Osteoblast (primary cell): Measurements from ENCODE around the gene SNTG2. TPM values are rescaled to one million over a fixed set of nuclear protein-coding genes. Genes with fewer than 3 reads are reported as not detected.

Experiments used
- DNase-seq: peaks from one replicate; pipeline ENCODE4 v3.0.0; 2011; ENCODE audit warnings: low spot score, mixed read lengths; ENCODE audit not compliant: insufficient read length; ENCODE audit errors: missing footprints
- H2AFZ ChIP-seq: 2 replicates; pipeline ENCODE4 v1.6.0; 2011; ENCODE audit warnings: mild to moderate bottlenecking, low read length
- H3K27ac ChIP-seq: 2 replicates; pipeline ENCODE4 v1.5.1; 2011; ENCODE audit warnings: mild to moderate bottlenecking, low read depth, low read length, moderate library complexity
- H3K27me3 ChIP-seq: 2 replicates; pipeline ENCODE4 v1.6.0; 2012; ENCODE audit warnings: mild to moderate bottlenecking, control low read depth, inconsistent platforms, low read length, moderate library complexity; ENCODE audit not compliant: insufficient read depth
- H3K36me3 ChIP-seq: 2 replicates; pipeline ENCODE4 v1.5.1; 2011; ENCODE audit warnings: mild to moderate bottlenecking, low read length, control low read depth, moderate library complexity; ENCODE audit not compliant: insufficient read depth
- H3K4me1 ChIP-seq: 2 replicates; pipeline ENCODE4 v1.5.1; 2011; ENCODE audit warnings: mild to moderate bottlenecking, low read length, control low read depth, moderate library complexity; ENCODE audit not compliant: insufficient read depth
- H3K4me2 ChIP-seq: 2 replicates; pipeline ENCODE4 v1.6.0; 2011; ENCODE audit warnings: mild to moderate bottlenecking, low read length; ENCODE audit not compliant: insufficient read depth
- H3K4me3 ChIP-seq: fragments of 200-600 bp; sonication (generic); 3 replicates; pipeline ENCODE4 v1.5.1; 2012; ENCODE audit warnings: mild to moderate bottlenecking, low read length, inconsistent platforms; ENCODE audit not compliant: insufficient read depth
- H3K79me2 ChIP-seq: 2 replicates; pipeline ENCODE4 v1.6.0; 2012; ENCODE audit warnings: mild to moderate bottlenecking, low read length, control low read depth, inconsistent platforms; ENCODE audit not compliant: insufficient read depth
- H3K9me3 ChIP-seq: 2 replicates; pipeline ENCODE4 v1.5.1; 2011; ENCODE audit warnings: low read depth, low read length, control low read depth
- H4K20me1 ChIP-seq: 2 replicates; pipeline ENCODE4 v1.6.0; 2012; ENCODE audit warnings: mild to moderate bottlenecking, low read length, control low read depth; ENCODE audit not compliant: insufficient read depth
- CTCF ChIP-seq: IDR thresholded peaks from 2 replicates; pipeline ENCODE4 v1.5.1; 2011; ENCODE audit warnings: mild to moderate bottlenecking, low read depth, low read length, moderate library complexity; ENCODE audit errors: extremely low read depth
- total RNA-seq: library from RNA; depleted of rRNA; stranded (reverse); fragments of >200 nt; gene quantifications from 2 replicates; pipeline ENCODE4 v1.2.3, GENCODE V29; 2012

Gene SNTG2
- total RNA-seq, 1 donor = 1.4 TPM

- Histone ChIP-seq H3K4me1 (no peaks in the 10 kb centered on the region), H2AFZ (no peak overlapping the region), H3K4me3 (no peak overlapping the region), H3K79me2 (no peaks in the 10 kb centered on the region), H3K9me3 (no peaks in the 10 kb centered on the region), H4K20me1 (no peaks in the 10 kb centered on the region), H3K36me3 (no peaks in the 10 kb centered on the region), H3K4me2 (no peak overlapping the region), H3K27ac (no peak overlapping the region), H3K27me3 (no peaks in the 10 kb centered on the region)
- no peak for TF ChIP-seq CTCF
- DNase-seq = no peak
Measured at GRCh38 chr2:1266351-1266750, 315.7 kb downstream of the SNTG2 start.

- Histone ChIP-seq H3K4me2 (no peak overlapping the region), H2AFZ (no peak overlapping the region), H4K20me1 (no peaks in the 10 kb centered on the region), H3K79me2 (no peaks in the 10 kb centered on the region), H3K27me3 (no peaks in the 10 kb centered on the region), H3K36me3 (no peaks in the 10 kb centered on the region), H3K4me3 (no peak overlapping the region), H3K27ac (no peak overlapping the region), H3K4me1 (no peaks in the 10 kb centered on the region), H3K9me3 (no peaks in the 10 kb centered on the region)
- no peak for TF ChIP-seq CTCF
- DNase-seq = no peak
Measured at GRCh38 chr2:1268034-1268433, 317.4 kb downstream of the SNTG2 start.

- Histone ChIP-seq H3K27me3 (no peaks in the 10 kb centered on the region), H3K79me2 (no peaks in the 10 kb centered on the region), H3K4me1 (no peaks in the 10 kb centered on the region), H3K4me2 (no peak overlapping the region), H3K27ac (no peak overlapping the region), H4K20me1 (no peaks in the 10 kb centered on the region), H3K9me3 (no peaks in the 10 kb centered on the region), H2AFZ (no peak overlapping the region), H3K4me3 (no peak overlapping the region), H3K36me3 (no peaks in the 10 kb centered on the region)
- DNase-seq = no peak
- TF ChIP-seq CTCF = no peak
Measured at GRCh38 chr2:1269812-1270211, 319.2 kb downstream of the SNTG2 start.

- Histone ChIP-seq H3K4me2 (no peak overlapping the region), H3K27me3 (no peaks in the 10 kb centered on the region), H3K79me2 (no peaks in the 10 kb centered on the region), H3K9me3 (no peaks in the 10 kb centered on the region), H3K4me1 (no peaks in the 10 kb centered on the region), H3K4me3 (no peak overlapping the region), H2AFZ (no peak overlapping the region), H3K36me3 (no peaks in the 10 kb centered on the region), H4K20me1 (no peaks in the 10 kb centered on the region), H3K27ac (no peak overlapping the region)
- no peak for TF ChIP-seq CTCF
- no peak for DNase-seq
Measured at GRCh38 chr2:1272835-1273234, 322.2 kb downstream of the SNTG2 start.
